SH-SY5Y (cell line): ENCODE results near the gene ELMOD1.

Source experiments
- GATA2 ChIP-seq: IDR thresholded peaks from 2 replicates; pipeline ENCODE4 v1.6.1; 2011; ENCODE audit warnings: mild to moderate bottlenecking, low read depth, low read length
- GATA3 ChIP-seq: IDR thresholded peaks from 2 replicates; pipeline ENCODE4 v1.6.1; 2011; ENCODE audit warnings: low read depth, mild to moderate bottlenecking, low read length, moderate library complexity

GRCh38 chr11:107564877-107565218, 26.1 kb upstream of the ELMOD1 start:
- no peak for TF ChIP-seq GATA2
- TF ChIP-seq GATA3 = no peak
